ENCODE data around the gene NFATC4. TPM values are rescaled to one million over a fixed set of nuclear protein-coding genes. Genes with fewer than 3 reads are reported as not detected.

NFATC4 gene
- total and polyA plus RNA-seq, 2 experiments from 2014 or later, result 84.8 to 96.9 TPM

DNA sequence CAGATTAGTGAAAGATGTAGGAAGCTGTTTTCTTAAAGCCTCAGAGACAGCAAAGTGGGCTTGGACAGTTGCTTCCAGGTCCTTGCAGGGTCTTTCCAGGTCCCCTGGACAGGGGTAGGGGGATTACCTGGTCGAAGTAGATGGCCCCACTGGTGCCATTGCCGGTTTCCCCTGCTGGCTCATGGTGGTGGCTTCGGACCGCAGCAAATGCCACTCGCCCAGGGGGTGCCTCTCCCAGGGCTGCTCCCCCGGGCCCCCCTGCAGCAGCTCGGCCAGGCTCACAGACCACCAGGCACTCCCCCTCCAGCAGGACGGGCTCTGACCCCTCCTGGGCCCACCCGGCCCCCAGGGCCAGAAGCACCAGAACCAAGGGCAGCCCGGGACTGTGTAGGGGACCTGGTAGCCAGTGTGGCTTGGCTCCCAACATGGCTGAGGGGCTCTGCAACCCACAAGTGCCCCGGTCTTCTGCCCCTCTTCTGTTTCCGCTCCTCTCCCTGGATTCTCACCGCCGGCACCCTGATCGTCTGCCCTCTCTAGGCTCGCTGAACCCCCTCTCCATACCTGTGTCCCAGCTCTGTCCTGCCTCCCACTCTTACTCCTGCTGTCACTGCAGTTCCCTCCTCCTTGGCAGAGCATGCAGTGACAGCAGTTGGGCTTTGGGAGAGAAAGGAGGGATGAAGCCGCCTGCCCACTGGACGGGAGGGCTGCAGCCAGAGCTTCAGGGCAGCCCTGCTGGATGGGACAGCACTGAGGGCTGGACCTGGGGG, 60.8 kb downstream of the NFATC4 start:
- peaks cover 46% of the 10 kb centered on the region for H3F3A ChIP-seq (ENCODE audit: insufficient read depth)
- H3K4me2 ChIP-seq (ENCODE audit: unreplicated experiment), result peak overlapping the region; percentile 97
- peak overlapping the region; percentile 97 for H3K9ac ChIP-seq
- TF ChIP-seq EZH2phosphoT487 (IDR thresholded peaks at IDR 0.05; ENCODE audit: insufficient read depth, low read depth) (no peak), EZH2 (IDR thresholded peaks at IDR 0.05; ENCODE audit: insufficient read depth, poor library complexity, severe bottlenecking) (no peak)
- 86 to 88% methylated on average over 13 to 18 of the region's 18 CpGs for WGBS, 2 experiments (ENCODE audit: low coverage in 1 of 2, low lambda C conversion rate in 2 of 2, missing lambda C conversion rate in 2 of 2)
- peak overlapping the region; percentile 97 for H3K4me3 ChIP-seq
- no peaks in the 10 kb centered on the region for H3K27me3 ChIP-seq (replicated peaks; ENCODE audit: insufficient read depth)
- H3K79me2 ChIP-seq (ENCODE audit: insufficient read depth), result peaks cover 36% of the 10 kb centered on the region
- peaks cover 45% of the 10 kb centered on the region for H3K4me1 ChIP-seq (ENCODE audit: insufficient read depth)
- peak overlapping the region; percentile 98 for H3K27ac ChIP-seq
- H3K9me3 ChIP-seq (ENCODE audit: low read depth), result no peaks in the 10 kb centered on the region
- H3K9me2 ChIP-seq (ENCODE audit: insufficient read depth), result no peaks in the 10 kb centered on the region
- H4K20me1 ChIP-seq (ENCODE audit: insufficient read depth), result no peaks in the 10 kb centered on the region
- H3K36me3 ChIP-seq (ENCODE audit: low read depth), result peaks cover 10% of the 10 kb centered on the region
- peak overlapping the region; percentile 73 for H2AFZ ChIP-seq
- in situ Hi-C loops (cut with MboI), result no loop called here
- DNase-seq, result peak; percentile 33

Small RNA genes lying within 50 kb of the gene (small RNA-seq; reads per million reads assigned to genes)
- gene RF00026 (ENCODE audit: low read depth, low replicate concordance), result not detected

Other genes with a start within 250 kb of the NFATC4 start
Only the 30 nearest of the 31 such genes appear.
- gene FITM1, start 237.5 kb upstream of the NFATC4 start, total RNA-seq (2014; rRNA removed; shearing (Covaris generic)), result not detected in 2 replicates
- not detected in 2 replicates for gene FITM1, start 237.5 kb upstream of the NFATC4 start, polyA plus RNA-seq (2016; fragmentation: Nextera tagmentation; extraction: Ambion mirVana)
- gene PSME1, start 232.0 kb upstream of the NFATC4 start, total RNA-seq (2014; rRNA removed; shearing (Covaris generic)), result 58.9 and 67.7 TPM in 2 replicates
- gene PSME1, start 232.0 kb upstream of the NFATC4 start, polyA plus RNA-seq (2016; fragmentation: Nextera tagmentation; extraction: Ambion mirVana), result 144 and 147 TPM in 2 replicates
- gene EMC9, start 226.6 kb upstream of the NFATC4 start, total RNA-seq (2014; rRNA removed; shearing (Covaris generic)), result 17.1 and 22.9 TPM in 2 replicates
- 27.4 and 28.7 TPM in 2 replicates for gene EMC9, start 226.6 kb upstream of the NFATC4 start, polyA plus RNA-seq (2016; fragmentation: Nextera tagmentation; extraction: Ambion mirVana)
- gene PSME2, start 221.6 kb upstream of the NFATC4 start, total RNA-seq (2014; rRNA removed; shearing (Covaris generic)), result 38.3 and 41.4 TPM in 2 replicates
- gene PSME2, start 221.6 kb upstream of the NFATC4 start, polyA plus RNA-seq (2016; fragmentation: Nextera tagmentation; extraction: Ambion mirVana), result 158 and 164 TPM in 2 replicates
- 40.3 and 50.0 TPM in 2 replicates for gene RNF31, start 220.7 kb upstream of the NFATC4 start, total RNA-seq (2014; rRNA removed; shearing (Covaris generic))
- 29.4 and 36.7 TPM in 2 replicates for gene RNF31, start 220.7 kb upstream of the NFATC4 start, polyA plus RNA-seq (2016; fragmentation: Nextera tagmentation; extraction: Ambion mirVana)
- 56.7 and 58.7 TPM in 2 replicates for gene IRF9, start 206.9 kb upstream of the NFATC4 start, total RNA-seq (2014; rRNA removed; shearing (Covaris generic))
- gene IRF9, start 206.9 kb upstream of the NFATC4 start, polyA plus RNA-seq (2016; fragmentation: Nextera tagmentation; extraction: Ambion mirVana), result 80.0 and 87.1 TPM in 2 replicates
- 1.4 and 3.5 TPM in 2 replicates for gene REC8, start 196.1 kb upstream of the NFATC4 start, total RNA-seq (2014; rRNA removed; shearing (Covaris generic))
- gene REC8, start 196.1 kb upstream of the NFATC4 start, polyA plus RNA-seq (2016; fragmentation: Nextera tagmentation; extraction: Ambion mirVana), result 1.2 and 2.4 TPM in 2 replicates
- gene IPO4, start 179.4 kb upstream of the NFATC4 start, total RNA-seq (2014; rRNA removed; shearing (Covaris generic)), result 55.3 and 58.3 TPM in 2 replicates
- gene IPO4, start 179.4 kb upstream of the NFATC4 start, polyA plus RNA-seq (2016; fragmentation: Nextera tagmentation; extraction: Ambion mirVana), result 24.8 and 33.6 TPM in 2 replicates
- 102 and 163 TPM in 2 replicates for gene TM9SF1, start 172.7 kb upstream of the NFATC4 start, total RNA-seq (2014; rRNA removed; shearing (Covaris generic))
- gene TM9SF1, start 172.7 kb upstream of the NFATC4 start, polyA plus RNA-seq (2016; fragmentation: Nextera tagmentation; extraction: Ambion mirVana), result 91.5 and 93.8 TPM in 2 replicates
- gene TSSK4, start 162.5 kb upstream of the NFATC4 start, total RNA-seq (2014; rRNA removed; shearing (Covaris generic)), result not detected in 2 replicates
- gene TSSK4, start 162.5 kb upstream of the NFATC4 start, polyA plus RNA-seq (2016; fragmentation: Nextera tagmentation; extraction: Ambion mirVana), result 0.23 and 0.55 TPM in 2 replicates
- 18.5 and 32.1 TPM in 2 replicates for gene CHMP4A, start 154.7 kb upstream of the NFATC4 start, total RNA-seq (2014; rRNA removed; shearing (Covaris generic))
- gene CHMP4A, start 154.7 kb upstream of the NFATC4 start, polyA plus RNA-seq (2016; fragmentation: Nextera tagmentation; extraction: Ambion mirVana), result 75.7 and 81.6 TPM in 2 replicates
- 8.2 and 19.2 TPM in 2 replicates for gene MDP1, start 152.1 kb upstream of the NFATC4 start, total RNA-seq (2014; rRNA removed; shearing (Covaris generic))
- gene MDP1, start 152.1 kb upstream of the NFATC4 start, polyA plus RNA-seq (2016; fragmentation: Nextera tagmentation; extraction: Ambion mirVana), result 20.0 and 23.3 TPM in 2 replicates
- 138 and 161 TPM in 2 replicates for gene NEDD8, start 135.8 kb upstream of the NFATC4 start, total RNA-seq (2014; rRNA removed; shearing (Covaris generic))
- 326 and 342 TPM in 2 replicates for gene NEDD8, start 135.8 kb upstream of the NFATC4 start, polyA plus RNA-seq (2016; fragmentation: Nextera tagmentation; extraction: Ambion mirVana)
- 70.9 and 98.0 TPM in 2 replicates for gene GMPR2, start 135.3 kb upstream of the NFATC4 start, total RNA-seq (2014; rRNA removed; shearing (Covaris generic))
- 55.0 and 58.9 TPM in 2 replicates for gene GMPR2, start 135.3 kb upstream of the NFATC4 start, polyA plus RNA-seq (2016; fragmentation: Nextera tagmentation; extraction: Ambion mirVana)
- 32.5 and 41.2 TPM in 2 replicates for gene TINF2, start 125.6 kb upstream of the NFATC4 start, total RNA-seq (2014; rRNA removed; shearing (Covaris generic))
- gene TINF2, start 125.6 kb upstream of the NFATC4 start, polyA plus RNA-seq (2016; fragmentation: Nextera tagmentation; extraction: Ambion mirVana), result 43.6 and 52.4 TPM in 2 replicates
- gene TGM1, start 105.0 kb upstream of the NFATC4 start, total RNA-seq (2014; rRNA removed; shearing (Covaris generic)), result 0.25 and 1.3 TPM in 2 replicates
- 0.34 TPM in 1 of 2 replicates, not detected in the other for gene TGM1, start 105.0 kb upstream of the NFATC4 start, polyA plus RNA-seq (2016; fragmentation: Nextera tagmentation; extraction: Ambion mirVana)
- gene RABGGTA, start 96.6 kb upstream of the NFATC4 start, total RNA-seq (2014; rRNA removed; shearing (Covaris generic)), result 18.0 and 34.9 TPM in 2 replicates
- 29.3 and 30.5 TPM in 2 replicates for gene RABGGTA, start 96.6 kb upstream of the NFATC4 start, polyA plus RNA-seq (2016; fragmentation: Nextera tagmentation; extraction: Ambion mirVana)
- gene DHRS1, start 68.4 kb upstream of the NFATC4 start, total RNA-seq (2014; rRNA removed; shearing (Covaris generic)), result 12.8 and 32.1 TPM in 2 replicates
- 31.0 and 34.7 TPM in 2 replicates for gene DHRS1, start 68.4 kb upstream of the NFATC4 start, polyA plus RNA-seq (2016; fragmentation: Nextera tagmentation; extraction: Ambion mirVana)
- gene NOP9, start 68.3 kb upstream of the NFATC4 start, total RNA-seq (2014; rRNA removed; shearing (Covaris generic)), result 19.3 and 23.7 TPM in 2 replicates
- gene NOP9, start 68.3 kb upstream of the NFATC4 start, polyA plus RNA-seq (2016; fragmentation: Nextera tagmentation; extraction: Ambion mirVana), result 2.5 and 2.6 TPM in 2 replicates
- gene CIDEB, start 60.2 kb upstream of the NFATC4 start, total RNA-seq (2014; rRNA removed; shearing (Covaris generic)), result 0.51 and 2.1 TPM in 2 replicates
- 1.2 TPM in 2 replicates for gene CIDEB, start 60.2 kb upstream of the NFATC4 start, polyA plus RNA-seq (2016; fragmentation: Nextera tagmentation; extraction: Ambion mirVana)
- 3.5 and 6.8 TPM in 2 replicates for gene LTB4R2, start 58.0 kb upstream of the NFATC4 start, total RNA-seq (2014; rRNA removed; shearing (Covaris generic))
- 0.30 and 0.45 TPM in 2 replicates for gene LTB4R2, start 58.0 kb upstream of the NFATC4 start, polyA plus RNA-seq (2016; fragmentation: Nextera tagmentation; extraction: Ambion mirVana)
- gene LTB4R, start 56.7 kb upstream of the NFATC4 start, total RNA-seq (2014; rRNA removed; shearing (Covaris generic)), result 1.4 and 2.4 TPM in 2 replicates
- gene LTB4R, start 56.7 kb upstream of the NFATC4 start, polyA plus RNA-seq (2016; fragmentation: Nextera tagmentation; extraction: Ambion mirVana), result 0.41 and 1.1 TPM in 2 replicates
- gene ADCY4, start 33.1 kb upstream of the NFATC4 start, total RNA-seq (2014; rRNA removed; shearing (Covaris generic)), result 0.22 and 0.38 TPM in 2 replicates
- gene ADCY4, start 33.1 kb upstream of the NFATC4 start, polyA plus RNA-seq (2016; fragmentation: Nextera tagmentation; extraction: Ambion mirVana), result 0.20 and 0.38 TPM in 2 replicates
- gene RIPK3, start 28.2 kb upstream of the NFATC4 start, total RNA-seq (2014; rRNA removed; shearing (Covaris generic)), result 2.2 and 5.3 TPM in 2 replicates
- gene RIPK3, start 28.2 kb upstream of the NFATC4 start, polyA plus RNA-seq (2016; fragmentation: Nextera tagmentation; extraction: Ambion mirVana), result 5.1 and 5.3 TPM in 2 replicates
- gene NYNRIN, start 30.8 kb downstream of the NFATC4 start, total RNA-seq (2014; rRNA removed; shearing (Covaris generic)), result 3.7 and 4.4 TPM in 2 replicates
- gene NYNRIN, start 30.8 kb downstream of the NFATC4 start, polyA plus RNA-seq (2016; fragmentation: Nextera tagmentation; extraction: Ambion mirVana), result 2.2 and 2.5 TPM in 2 replicates
- gene CBLN3, start 61.5 kb downstream of the NFATC4 start, total RNA-seq (2014; rRNA removed; shearing (Covaris generic)), result 3.4 and 5.6 TPM in 2 replicates
- 2.4 and 3.1 TPM in 2 replicates for gene CBLN3, start 61.5 kb downstream of the NFATC4 start, polyA plus RNA-seq (2016; fragmentation: Nextera tagmentation; extraction: Ambion mirVana)
- 36.2 and 57.5 TPM in 2 replicates for gene KHNYN, start 61.8 kb downstream of the NFATC4 start, total RNA-seq (2014; rRNA removed; shearing (Covaris generic))
- 14.4 and 15.3 TPM in 2 replicates for gene KHNYN, start 61.8 kb downstream of the NFATC4 start, polyA plus RNA-seq (2016; fragmentation: Nextera tagmentation; extraction: Ambion mirVana)
- 7.7 and 8.3 TPM in 2 replicates for gene SDR39U1, start 74.6 kb downstream of the NFATC4 start, total RNA-seq (2014; rRNA removed; shearing (Covaris generic))
- 41.7 and 44.7 TPM in 2 replicates for gene SDR39U1, start 74.6 kb downstream of the NFATC4 start, polyA plus RNA-seq (2016; fragmentation: Nextera tagmentation; extraction: Ambion mirVana)
- gene CMA1, start 140.1 kb downstream of the NFATC4 start, total RNA-seq (2014; rRNA removed; shearing (Covaris generic)), result not detected in 2 replicates
- not detected in 2 replicates for gene CMA1, start 140.1 kb downstream of the NFATC4 start, polyA plus RNA-seq (2016; fragmentation: Nextera tagmentation; extraction: Ambion mirVana)
- gene CTSG, start 208.1 kb downstream of the NFATC4 start, total RNA-seq (2014; rRNA removed; shearing (Covaris generic)), result not detected in 2 replicates
- gene CTSG, start 208.1 kb downstream of the NFATC4 start, polyA plus RNA-seq (2016; fragmentation: Nextera tagmentation; extraction: Ambion mirVana), result not detected in 2 replicates